Mesenchymal stem cell (in vitro differentiated cells and primary cell): ENCODE data around the gene POU2F2.

Source experiments
- DNase-seq: peaks from one replicate; pipeline ENCODE4 v3.0.0-alpha.2; 2013
- H2AFZ ChIP-seq: one replicate; pipeline ENCODE4 v1.6.1; 2013; ENCODE audit warnings: low read depth, mild to moderate bottlenecking, control low read depth, inconsistent platforms, low read length, moderate library complexity
- H2AK5ac ChIP-seq: 2 replicates; pipeline ENCODE4 v1.6.1; 2013; ENCODE audit warnings: low read length, moderate library complexity, mild to moderate bottlenecking, inconsistent platforms; ENCODE audit not compliant: severe bottlenecking
- H2BK120ac ChIP-seq: one replicate; pipeline ENCODE4 v1.6.1; 2013; ENCODE audit warnings: low read depth, mild to moderate bottlenecking, inconsistent platforms, low read length, moderate library complexity
- H2BK12ac ChIP-seq, 2 experiments: one replicate each; pipeline ENCODE4 v1.6.1; 2013; ENCODE audit warnings: inconsistent platforms in 2 of 2, low read length in 2 of 2, mild to moderate bottlenecking in 2 of 2, moderate library complexity in 2 of 2, control low read depth in 1 of 2
- H2BK15ac ChIP-seq: one replicate; pipeline ENCODE4 v1.6.1; 2013; ENCODE audit warnings: mild to moderate bottlenecking, low read depth, inconsistent platforms; ENCODE audit not compliant: poor library complexity, severe bottlenecking
- H2BK5ac ChIP-seq: 2 replicates; pipeline ENCODE4 v1.6.1; 2013; ENCODE audit warnings: low read depth, mild to moderate bottlenecking, low read length, control low read depth, inconsistent platforms; ENCODE audit not compliant: poor library complexity, severe bottlenecking
- H3K14ac ChIP-seq, 2 experiments: one replicate each; pipeline ENCODE4 v1.6.1; 2013; ENCODE audit warnings: inconsistent platforms in 2 of 2, low read length in 2 of 2, control low read depth in 1 of 2, mild to moderate bottlenecking in 1 of 2, moderate library complexity in 1 of 2
- H3K18ac ChIP-seq, 2 experiments: one replicate each; pipeline ENCODE4 v1.6.1; 2013; ENCODE audit warnings: inconsistent platforms in 2 of 2, low read length in 2 of 2, control low read depth in 1 of 2, low read depth in 1 of 2, mild to moderate bottlenecking in 1 of 2
- H3K23ac ChIP-seq, 2 experiments: one replicate each; pipeline ENCODE4 v1.6.1; 2013; ENCODE audit warnings: inconsistent platforms in 2 of 2, low read length in 2 of 2, mild to moderate bottlenecking in 2 of 2, moderate library complexity in 2 of 2, control low read depth in 1 of 2
- H3K27ac ChIP-seq: 2 replicates; pipeline ENCODE4 v1.5.1; 2013; ENCODE audit warnings: mild to moderate bottlenecking, moderate library complexity, low read length, control low read depth, inconsistent platforms; ENCODE audit not compliant: poor library complexity, severe bottlenecking
- H3K27me3 ChIP-seq, 2 experiments: 2 replicates each; pipeline versions ENCODE4 v1.6.1 to v1.7.0; 2013; ENCODE audit warnings: low read length in 2 of 2, mild to moderate bottlenecking in 2 of 2, moderate library complexity in 2 of 2, control low read depth in 1 of 2, inconsistent platforms in 1 of 2; ENCODE audit not compliant: control insufficient read depth in 1 of 2, insufficient read depth in 1 of 2
- H3K36me3 ChIP-seq, 2 experiments: 2 replicates each; pipeline versions ENCODE4 v1.6.1 to v1.7.0; 2013; ENCODE audit warnings: low read length in 2 of 2, control low read depth in 1 of 2, inconsistent platforms in 1 of 2, low read depth in 1 of 2, mild to moderate bottlenecking in 1 of 2; ENCODE audit not compliant: insufficient read depth in 2 of 2, control insufficient read depth in 1 of 2
- H3K4ac ChIP-seq, 2 experiments: one replicate each; pipeline ENCODE4 v1.6.1; 2013; ENCODE audit warnings: inconsistent platforms in 2 of 2, low read length in 2 of 2, mild to moderate bottlenecking in 2 of 2, moderate library complexity in 2 of 2, control low read depth in 1 of 2, low read depth in 1 of 2
- H3K4me1 ChIP-seq: 2 replicates; pipeline ENCODE4 v1.6.1; 2013; ENCODE audit warnings: low read depth, low read length, control low read depth; ENCODE audit not compliant: control insufficient read depth, insufficient read depth
- H3K4me2 ChIP-seq: 2 replicates; pipeline ENCODE4 v1.6.1; 2013; ENCODE audit warnings: low read length, mild to moderate bottlenecking, inconsistent platforms; ENCODE audit not compliant: poor library complexity, severe bottlenecking
- H3K4me3 ChIP-seq, 2 experiments: 2 replicates each; pipeline versions ENCODE4 v1.5.1 to v1.7.0; 2013; ENCODE audit warnings: low read length in 2 of 2, mild to moderate bottlenecking in 2 of 2, control low read depth in 1 of 2, low read depth in 1 of 2; ENCODE audit not compliant: insufficient read depth in 1 of 2
- H3K79me1 ChIP-seq: replicated peaks from 2 replicates; pipeline ENCODE4 v1.6.1; 2013; ENCODE audit warnings: mild to moderate bottlenecking, control low read depth, low read length, inconsistent platforms; ENCODE audit not compliant: poor library complexity, severe bottlenecking
- H3K9ac ChIP-seq: 2 replicates; pipeline ENCODE4 v1.7.0; 2013; ENCODE audit warnings: mild to moderate bottlenecking, low read length, moderate library complexity
- H3K9me3 ChIP-seq: 2 replicates; pipeline ENCODE4 v1.7.0; 2013; ENCODE audit warnings: mild to moderate bottlenecking, low read length; ENCODE audit not compliant: control insufficient read depth
- H4K8ac ChIP-seq: one replicate; pipeline ENCODE4 v1.6.1; 2013; ENCODE audit warnings: inconsistent platforms, mild to moderate bottlenecking, low read length, moderate library complexity
- H4K91ac ChIP-seq: one replicate; pipeline ENCODE4 v1.6.1; 2013; ENCODE audit warnings: mild to moderate bottlenecking, low read length, inconsistent platforms
- WGBS: methylation state at CpG from one replicate; pipeline ENCODE4 v1.1.7; 2013; ENCODE audit warnings: mixed read lengths; 5-methylcytosine and 5-hydroxymethylcytosine counted together

The POU2F2 gene

DNA sequence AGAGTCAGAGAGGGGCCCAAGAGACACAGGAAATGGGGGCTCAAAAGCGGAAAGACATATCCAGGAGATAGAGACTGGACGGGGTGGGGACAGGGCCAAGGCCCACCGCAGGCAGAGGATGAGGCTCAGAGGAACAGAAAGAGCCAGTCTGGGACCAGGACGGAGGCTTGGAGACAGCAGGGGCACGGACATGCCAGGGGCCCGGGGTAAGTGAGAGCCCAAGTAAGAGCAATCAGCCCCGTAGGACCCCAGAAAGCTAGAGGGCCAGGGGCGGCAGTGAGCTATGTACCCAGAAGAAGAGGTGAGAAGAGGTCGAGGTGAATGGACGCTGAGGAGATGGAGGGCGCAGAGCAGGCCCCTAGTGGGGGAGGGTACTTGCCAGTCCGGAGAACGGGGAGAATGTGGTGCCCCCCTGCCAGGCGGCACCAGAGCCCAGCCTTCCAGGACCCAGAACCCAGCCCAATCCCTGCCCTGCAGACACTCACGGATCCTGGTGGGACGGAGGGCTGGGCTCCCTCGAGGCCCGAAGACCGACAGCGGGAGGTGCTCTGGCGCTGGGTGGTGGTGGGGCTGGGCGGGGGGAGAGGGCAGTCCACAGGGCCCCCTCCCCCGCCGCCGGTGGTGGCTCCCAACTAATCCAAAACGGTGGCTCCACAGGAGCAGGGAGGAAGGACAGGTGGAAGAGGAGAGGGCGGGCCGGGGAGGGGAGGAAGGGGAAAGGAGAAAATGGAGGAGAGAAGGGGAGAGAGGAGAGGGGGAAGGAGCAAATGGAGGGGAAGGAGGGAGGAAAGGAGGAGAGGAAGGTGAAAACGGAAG is 63.3 kb downstream of the POU2F2 start:
- Histone ChIP-seq H3K23ac (no peak overlapping the region), H4K91ac (no peak overlapping the region), H3K27me3 (peaks cover 66 to 69% of the 10 kb centered on the region in 2 experiments), H2AFZ (no peak overlapping the region), H3K4ac (no peak overlapping the region), H3K14ac (no peak overlapping the region), H2BK12ac (no peak overlapping the region), H3K27ac (no peak overlapping the region), H2AK5ac (no peak overlapping the region), H3K4me1 (peaks cover 5% of the 10 kb centered on the region), H3K4me2 (no peak overlapping the region), H3K18ac (no peak overlapping the region), H3K9me3 (no peaks in the 10 kb centered on the region), H3K79me1 (no peaks in the 10 kb centered on the region), H3K4me3 (no peak overlapping the region), H3K36me3 (no peaks in the 10 kb centered on the region), H3K9ac (no peak overlapping the region), H2BK120ac (no peak overlapping the region), H2BK15ac (no peak overlapping the region), H4K8ac (no peak overlapping the region), H2BK5ac (no peak overlapping the region)
- 14% methylated on average over 25 of the region's 29 CpGs for WGBS
- no peak for DNase-seq

GRCh38 chr19:42068361-42068755 is 63.9 kb downstream of the POU2F2 start:
- H3K4me1 ChIP-seq = peaks cover 5% of the 10 kb centered on the region
- H3K4ac ChIP-seq = no peak overlapping the region
- no peak overlapping the region for H2BK5ac ChIP-seq
- no peak overlapping the region for H2AK5ac ChIP-seq
- no peak overlapping the region for H3K4me2 ChIP-seq
- H2BK12ac ChIP-seq = no peak overlapping the region
- H4K91ac ChIP-seq = no peak overlapping the region
- no peaks in the 10 kb centered on the region for H3K36me3 ChIP-seq
- H2BK15ac ChIP-seq = no peak overlapping the region
- H3K4me3 ChIP-seq = no peak overlapping the region
- no peaks in the 10 kb centered on the region for H3K79me1 ChIP-seq
- DNase-seq = no peak
- no peaks in the 10 kb centered on the region for H3K9me3 ChIP-seq
- no peak overlapping the region for H2BK120ac ChIP-seq
- no peak overlapping the region for H3K9ac ChIP-seq
- peak overlapping the region in 1 of 2 experiments; percentile 15 for H3K23ac ChIP-seq
- no peak overlapping the region for H3K27ac ChIP-seq
- peaks cover 70 to 72% of the 10 kb centered on the region in 2 experiments for H3K27me3 ChIP-seq
- H2AFZ ChIP-seq = no peak overlapping the region
- H3K14ac ChIP-seq = no peak overlapping the region
- 49% methylated on average over 8 of the region's 8 CpGs for WGBS
- no peak overlapping the region for H4K8ac ChIP-seq
- H3K18ac ChIP-seq = no peak overlapping the region

DNA sequence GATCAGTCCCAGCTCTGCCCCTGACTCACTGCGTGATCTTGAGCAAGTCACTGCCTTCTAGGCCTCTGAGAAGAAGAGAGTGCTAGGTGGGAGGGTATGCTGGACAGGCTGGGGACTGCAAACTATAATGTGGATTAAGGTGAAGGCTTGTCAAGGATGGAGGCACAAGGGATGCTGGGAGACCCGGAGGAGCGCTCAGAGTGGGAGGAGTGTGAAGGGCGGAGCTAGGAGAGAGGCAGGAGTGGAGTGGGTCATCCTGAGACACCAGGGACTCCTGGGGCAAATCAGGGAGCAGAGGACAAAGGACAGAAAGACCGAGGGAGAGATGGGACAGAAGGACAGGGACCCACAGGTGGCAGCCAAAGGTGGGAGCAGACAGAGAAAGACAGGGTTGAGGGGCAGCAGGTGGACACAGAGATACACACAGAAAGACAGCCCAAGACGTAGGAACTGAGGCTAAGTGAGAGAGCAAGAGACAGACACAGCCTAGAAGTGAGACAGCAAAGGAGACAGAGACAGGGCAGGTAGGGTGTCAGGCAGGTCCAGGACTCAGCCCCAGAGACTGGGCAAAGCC is 64.8 kb downstream of the POU2F2 start:
- Histone ChIP-seq H3K9ac (no peak overlapping the region), H2AK5ac (no peak overlapping the region), H3K27ac (no peak overlapping the region), H3K79me1 (no peaks in the 10 kb centered on the region), H3K4me3 (no peak overlapping the region), H2BK5ac (no peak overlapping the region), H2BK12ac (no peak overlapping the region), H3K36me3 (no peaks in the 10 kb centered on the region), H2BK120ac (no peak overlapping the region), H3K23ac (no peak overlapping the region), H3K4me2 (no peak overlapping the region), H3K9me3 (no peaks in the 10 kb centered on the region), H3K18ac (no peak overlapping the region), H3K27me3 (peaks cover 78 to 80% of the 10 kb centered on the region in 2 experiments), H4K91ac (no peak overlapping the region), H3K14ac (no peak overlapping the region), H3K4me1 (peaks cover 5% of the 10 kb centered on the region), H4K8ac (no peak overlapping the region), H2BK15ac (no peak overlapping the region), H2AFZ (no peak overlapping the region), H3K4ac (no peak overlapping the region)
- 61% methylated on average over 6 of the region's 6 CpGs for WGBS
- DNase-seq = no peak

GRCh38 chr19:42066075-42066754 is 66.0 kb downstream of the POU2F2 start:
- Histone ChIP-seq H3K4me2 (no peak overlapping the region), H2BK12ac (no peak overlapping the region), H2BK15ac (no peak overlapping the region), H3K9ac (no peak overlapping the region), H2AK5ac (no peak overlapping the region), H3K18ac (no peak overlapping the region), H3K23ac (no peak overlapping the region), H2BK5ac (no peak overlapping the region), H2BK120ac (no peak overlapping the region), H3K4me3 (no peak overlapping the region), H3K27ac (no peak overlapping the region), H4K8ac (no peak overlapping the region), H3K27me3 (peaks cover 82 to 85% of the 10 kb centered on the region in 2 experiments), H3K14ac (no peak overlapping the region), H3K79me1 (no peaks in the 10 kb centered on the region), H3K4ac (no peak overlapping the region), H2AFZ (no peak overlapping the region), H3K9me3 (no peaks in the 10 kb centered on the region), H3K36me3 (no peaks in the 10 kb centered on the region), H4K91ac (no peak overlapping the region), H3K4me1 (peaks cover 5% of the 10 kb centered on the region)
- DNase-seq = peak; percentile 25
- WGBS = 72% methylated on average over 5 of the region's 9 CpGs
